DMS53 treated with DMSO at 0.1 percent for 48 hours (cell line): ENCODE results near the gene MTMR12.
"Not testable (repeated sequence)": the region's sequence is repeated elsewhere in the genome, so short reads cannot be mapped to it uniquely, and the experiment has no call there.

Source experiments
- DNase-seq: peaks from one replicate; lab custom pipeline; 2025; ENCODE audit not compliant: unreplicated experiment; lab: John Stamatoyannopoulos, UW

Gene MTMR12

DNA sequence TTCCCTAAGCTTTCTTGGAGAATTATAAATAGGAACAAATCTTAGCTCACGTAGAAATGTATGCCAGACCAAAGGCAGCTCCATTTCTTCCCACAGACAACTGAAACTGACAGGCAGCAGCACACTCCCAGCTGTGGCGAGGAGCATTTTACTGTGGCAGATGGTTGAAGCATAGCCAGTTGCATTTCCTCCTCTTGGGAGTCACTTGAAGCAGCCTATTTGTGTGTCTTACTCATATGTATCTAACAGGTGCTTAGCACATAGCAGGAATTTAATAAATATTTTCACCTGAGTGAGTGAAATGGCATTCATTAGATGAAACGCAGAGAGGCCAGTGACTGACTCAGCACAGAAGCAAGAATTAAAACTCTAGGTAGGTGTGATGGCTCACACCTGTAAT is 12.3 kb upstream of the MTMR12 start:
- DNase-seq: no peak

DNA sequence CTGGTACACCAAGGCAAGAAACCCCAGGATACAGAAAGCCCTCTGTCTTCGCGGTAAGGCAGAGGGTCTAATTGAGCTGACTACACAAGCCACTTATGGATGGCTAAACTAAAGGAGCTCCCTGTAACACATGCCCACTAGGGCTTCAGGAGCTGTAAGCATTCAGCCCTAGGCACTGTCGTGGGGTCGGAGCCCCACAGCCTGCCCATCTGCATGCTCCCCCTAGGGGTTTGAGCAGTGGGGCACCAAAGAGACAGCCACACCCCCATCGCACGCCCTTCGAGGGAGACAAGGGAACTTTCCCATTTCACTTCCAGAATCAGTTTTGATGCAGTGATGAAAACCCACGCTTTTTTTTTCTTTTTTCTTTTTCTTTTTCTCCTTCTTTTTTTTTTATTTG is 11.0 kb upstream of the MTMR12 start:
- DNase-seq: no peak

DNA sequence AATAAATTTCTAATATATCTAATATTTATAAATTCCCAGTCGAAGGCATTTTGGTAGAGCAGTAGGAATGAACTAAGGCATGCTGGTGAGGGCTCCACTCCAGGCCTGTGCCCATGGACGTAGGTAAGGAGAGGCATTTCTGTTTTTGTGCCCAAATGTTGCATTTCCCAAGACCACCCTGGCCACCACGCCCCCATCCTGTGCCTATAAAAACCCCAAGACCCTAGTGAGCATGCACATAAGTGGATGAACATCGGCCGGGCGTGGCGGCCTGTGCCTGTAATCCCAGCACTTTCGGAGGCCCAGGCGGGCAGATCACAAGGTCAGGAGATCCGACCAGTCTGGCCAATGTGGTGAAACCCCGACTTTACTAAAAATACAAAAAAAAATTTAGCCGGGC is 10.1 kb upstream of the MTMR12 start:
- no peak for DNase-seq

- DNase-seq: not testable (repeated sequence)
Measured at GRCh38 chr5:32321787-32322186, 9.0 kb upstream of the MTMR12 start.

DNA sequence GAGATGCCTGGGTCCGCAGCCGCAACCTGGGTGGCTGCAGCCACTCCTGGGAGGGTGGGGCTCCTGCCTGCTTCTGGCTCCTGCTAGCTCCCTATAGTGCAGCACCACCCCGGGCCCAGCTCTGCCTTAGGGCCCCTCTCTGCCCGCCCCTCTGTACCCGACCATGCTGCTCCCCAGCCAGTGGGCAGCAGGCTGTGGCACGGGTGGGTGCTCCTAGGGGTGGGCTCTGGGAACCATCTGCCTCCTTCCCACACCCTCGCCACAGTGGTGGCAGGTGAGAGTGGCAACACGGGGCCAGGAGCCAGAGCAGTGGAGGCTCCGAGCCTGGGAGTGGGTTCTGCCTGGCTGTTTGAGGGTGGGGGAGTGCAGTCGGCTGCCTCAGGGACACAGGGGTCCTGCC is 7.8 kb upstream of the MTMR12 start:
- DNase-seq: no peak

GRCh38 chr5:32319926-32320543 is 7.3 kb upstream of the MTMR12 start:
- DNase-seq: no peak

DNA sequence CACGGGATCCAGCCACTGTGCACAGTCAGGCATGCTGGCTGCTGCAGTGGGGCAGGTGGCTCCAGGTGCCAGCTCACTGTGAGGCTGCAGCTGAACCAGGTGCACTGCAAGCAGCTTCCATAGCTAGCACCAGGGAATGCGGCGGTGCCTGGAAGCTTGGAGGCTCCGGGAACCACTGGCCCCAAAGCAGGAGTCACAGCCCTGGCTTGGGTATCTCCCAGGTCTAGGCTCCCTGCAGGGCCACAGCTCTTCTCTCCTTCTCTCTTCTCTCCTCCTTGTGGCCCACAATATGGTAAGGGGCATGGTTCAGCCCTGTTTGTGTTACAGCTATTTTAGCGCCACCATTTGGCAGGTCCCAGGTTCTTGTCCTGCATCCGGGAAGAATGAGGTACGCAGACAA is 6.7 kb upstream of the MTMR12 start:
- no peak for DNase-seq

GRCh38 chr5:32317041-32317440 is 4.3 kb upstream of the MTMR12 start:
- DNase-seq: no peak

DNA sequence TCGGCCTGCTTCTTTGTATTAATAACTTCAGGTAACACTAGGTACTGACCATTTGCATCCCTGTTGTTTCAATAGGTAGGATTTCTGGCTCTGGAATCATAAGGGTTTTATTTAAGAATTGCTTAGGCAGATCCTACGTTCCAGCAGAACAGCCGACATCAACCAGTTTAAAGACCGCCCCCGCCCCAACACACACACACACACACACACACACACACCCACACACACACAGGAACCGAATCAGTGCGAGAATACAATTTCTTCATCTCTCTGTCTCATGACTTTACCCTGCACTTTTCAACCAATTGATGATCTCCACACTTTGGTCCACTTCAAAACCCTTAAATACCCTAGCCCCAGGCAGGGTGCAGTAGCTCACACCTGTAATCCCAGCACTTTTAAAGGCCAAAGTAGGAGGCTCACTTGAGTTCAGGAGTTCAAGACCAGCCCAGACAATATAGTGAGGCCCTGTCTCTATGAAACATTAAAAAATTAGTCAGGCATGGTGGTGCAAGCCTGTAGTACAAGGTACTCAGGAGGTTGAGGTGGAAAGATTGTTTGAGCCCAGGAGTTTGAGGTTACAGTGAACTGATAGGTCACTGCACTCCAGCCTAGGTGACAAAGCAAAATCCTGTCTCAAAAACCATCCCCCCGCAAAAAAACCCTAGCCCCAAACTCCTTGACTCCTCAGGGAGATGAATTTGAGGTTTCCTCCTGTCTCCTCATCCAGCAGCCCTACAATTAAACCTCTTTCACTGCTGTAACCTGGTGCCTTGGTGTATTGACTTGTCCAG is 2.7 kb upstream of the MTMR12 start:
- DNase-seq: no peak

- DNase-seq: no peak
Measured at GRCh38 chr5:32314658-32315057, 1.9 kb upstream of the MTMR12 start.

- DNase-seq: not testable (repeated sequence)
Measured at GRCh38 chr5:32314152-32314488, 1.4 kb upstream of the MTMR12 start.

DNA sequence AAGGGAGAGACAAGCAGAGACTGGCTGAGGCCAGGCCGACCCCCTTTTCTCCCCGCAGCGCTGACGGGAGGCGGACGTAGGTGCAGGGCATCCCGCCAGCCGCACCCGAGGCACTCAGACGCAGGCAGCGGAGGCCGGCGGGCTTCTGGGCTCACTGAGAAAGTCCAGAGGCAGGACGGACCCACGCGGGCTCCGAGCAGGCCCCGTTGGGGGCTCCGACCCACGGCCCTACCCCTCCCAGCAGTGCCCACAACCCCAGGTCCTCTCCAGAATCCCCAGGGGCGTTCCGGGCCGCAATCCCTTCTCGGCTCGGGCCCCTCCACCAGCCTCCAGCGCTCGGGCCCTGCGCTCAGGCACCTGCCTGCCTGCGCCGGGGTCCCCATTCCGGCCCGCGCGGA is 543 bp downstream of the MTMR12 start:
- peak; percentile 2 for DNase-seq

GRCh38 chr5:32311404-32312196 is 1.1 kb downstream of the MTMR12 start:
- no peak for DNase-seq

- DNase-seq: no peak
Measured at GRCh38 chr5:32309761-32310160, 3.0 kb downstream of the MTMR12 start.

GRCh38 chr5:32308946-32309345 is 3.8 kb downstream of the MTMR12 start:
- no peak for DNase-seq

GRCh38 chr5:32307769-32308194 is 5.0 kb downstream of the MTMR12 start:
- DNase-seq: no peak

DNA sequence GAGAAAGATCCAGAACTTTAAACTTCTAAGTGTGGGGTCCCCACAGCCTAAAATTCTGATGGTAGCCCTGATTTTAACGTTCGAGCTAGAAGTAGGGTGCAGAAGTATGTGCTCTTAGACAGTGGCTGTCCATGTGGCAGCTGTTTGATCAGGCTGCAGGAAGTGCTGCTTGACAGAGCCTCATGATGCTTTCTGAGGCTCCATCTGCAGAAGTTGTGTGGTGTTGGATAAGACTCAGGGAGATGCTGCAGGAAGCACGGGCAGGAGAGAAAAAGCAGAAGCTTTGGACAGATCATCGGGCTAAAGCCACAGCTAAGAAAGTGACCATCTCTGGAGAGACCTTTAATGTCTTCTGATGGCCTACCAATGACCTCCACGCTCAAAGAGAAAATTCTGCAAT is 8.1 kb downstream of the MTMR12 start:
- no peak for DNase-seq

- DNase-seq: no peak
Measured at GRCh38 chr5:32303755-32304120, 9.0 kb downstream of the MTMR12 start.

GRCh38 chr5:32302835-32303754 is 9.6 kb downstream of the MTMR12 start:
- no peak for DNase-seq

GRCh38 chr5:32301891-32302290 is 10.8 kb downstream of the MTMR12 start:
- DNase-seq: no peak

GRCh38 chr5:32299059-32299677 is 13.6 kb downstream of the MTMR12 start:
- no peak for DNase-seq
